Neural cell (in vitro differentiated cells): ENCODE results near the gene KMT2B. TPM values are rescaled to one million over a fixed set of nuclear protein-coding genes. Genes with fewer than 3 reads are reported as not detected.

Source experiments
- H2AFZ ChIP-seq: fragments of 200-600, 300-800 bp; sonication (generic), shearing (Covaris generic); 2 replicates; pipeline ENCODE4 v1.6.0; 2014; ENCODE audit warnings: low read depth, mild to moderate bottlenecking, antibody characterized with exemption, low read length, moderate library complexity
- H3F3A ChIP-seq: fragments of 200-600 bp; shearing (Covaris generic); 2 replicates; pipeline ENCODE4 v1.6.1; 2016; ENCODE audit warnings: mild to moderate bottlenecking, moderate library complexity, mixed read lengths, antibody characterized with exemption, low read length; ENCODE audit not compliant: insufficient read depth, poor library complexity, severe bottlenecking
- H3K27ac ChIP-seq: fragments of 200-600, 300-800 bp; sonication (generic), shearing (Covaris generic); 2 replicates; pipeline ENCODE4 v1.5.1; 2014; ENCODE audit warnings: mild to moderate bottlenecking, low read length, moderate library complexity
- H3K27me3 ChIP-seq: fragments of 300-800, 200-600 bp; sonication (generic), shearing (Covaris generic); 2 replicates; pipeline ENCODE4 v1.6.0; 2014; ENCODE audit warnings: mild to moderate bottlenecking, low read depth, low read length, moderate library complexity; ENCODE audit not compliant: insufficient read depth
- H3K36me3 ChIP-seq: fragments of 300-800, 200-600 bp; sonication (generic), shearing (Covaris generic); 2 replicates; pipeline ENCODE4 v1.5.1; 2014; ENCODE audit warnings: mild to moderate bottlenecking, antibody characterized with exemption, low read length, moderate library complexity; ENCODE audit not compliant: insufficient read depth
- H3K4me2 ChIP-seq: fragments of 300-800, 200-600 bp; sonication (generic), shearing (Covaris generic); 2 replicates; pipeline ENCODE4 v1.6.0; 2014; ENCODE audit warnings: mild to moderate bottlenecking, low read length
- H3K4me3 ChIP-seq: fragments of 300-800, 200-600 bp; sonication (generic), shearing (Covaris generic); 2 replicates; pipeline ENCODE4 v1.5.1; 2014; ENCODE audit warnings: mild to moderate bottlenecking, low read length, moderate library complexity
- H3K79me2 ChIP-seq: fragments of 200-600 bp; shearing (Covaris generic); replicated peaks from 2 replicates; pipeline ENCODE4 v1.6.0; 2014; ENCODE audit warnings: mild to moderate bottlenecking, low read length, moderate library complexity; ENCODE audit not compliant: insufficient read depth
- H3K9ac ChIP-seq: fragments of 300-800, 200-600 bp; sonication (generic), shearing (Covaris generic); 2 replicates; pipeline ENCODE4 v1.6.1; 2016; ENCODE audit warnings: mild to moderate bottlenecking, low read length, mixed read lengths
- H3K9me2 ChIP-seq: fragments of 200-600 bp; shearing (Covaris generic); 2 replicates; pipeline ENCODE4 v1.6.1; 2016; ENCODE audit warnings: mild to moderate bottlenecking, low read length, mixed read lengths; ENCODE audit not compliant: insufficient read depth
- H3K9me3 ChIP-seq: fragments of 200-600, 300-800 bp; sonication (generic), shearing (Covaris generic); 2 replicates; pipeline ENCODE4 v1.6.1; 2016; ENCODE audit warnings: mild to moderate bottlenecking, mixed run types, low read length, moderate library complexity, mixed read lengths
- H4K20me1 ChIP-seq: fragments of 200-600 bp; shearing (Covaris generic); 2 replicates; pipeline ENCODE4 v1.6.1; 2016; ENCODE audit warnings: mild to moderate bottlenecking, mixed run types; ENCODE audit not compliant: insufficient read depth
- CTCF ChIP-seq: fragments of 450-650 bp; IDR thresholded peaks from 2 replicates; pipeline ENCODE4 v1.5.1; 2014; ENCODE audit warnings: antibody characterized with exemption, mild to moderate bottlenecking, moderate library complexity; ENCODE audit not compliant: poor library complexity, severe bottlenecking
- EP300 ChIP-seq: fragments of 450-650 bp; conservative IDR thresholded peaks from 2 replicates; pipeline ENCODE4 v1.6.1; 2014; ENCODE audit warnings: antibody characterized with exemption, mild to moderate bottlenecking, moderate library complexity; ENCODE audit not compliant: poor library complexity, severe bottlenecking
- EZH2 ChIP-seq: fragments of 200-600, 300-800 bp; shearing (Covaris generic), sonication (generic); IDR thresholded peaks from 2 replicates; pipeline ENCODE4 v1.6.1; 2014; ENCODE audit warnings: antibody characterized with exemption, low read length, borderline replicate concordance, mild to moderate bottlenecking; ENCODE audit not compliant: insufficient read depth, poor library complexity, severe bottlenecking
- MXI1 ChIP-seq: fragments of 450-650 bp; conservative IDR thresholded peaks from 2 replicates; pipeline ENCODE4 v1.6.1; 2014; ENCODE audit warnings: antibody characterized with exemption, mild to moderate bottlenecking; ENCODE audit not compliant: poor library complexity, severe bottlenecking
- POLR2AphosphoS5 ChIP-seq: IDR thresholded peaks from 2 replicates; pipeline ENCODE4 v1.6.1; 2012
- RAD21 ChIP-seq: fragments of 450-650 bp; conservative IDR thresholded peaks from 2 replicates; pipeline ENCODE4 v1.6.1; 2014; ENCODE audit warnings: antibody characterized with exemption, mild to moderate bottlenecking, moderate library complexity
- REST ChIP-seq: IDR thresholded peaks from 2 replicates; pipeline ENCODE4 v1.6.1; 2012; ENCODE audit warnings: borderline replicate concordance
- SMC3 ChIP-seq: fragments of 450-650 bp; conservative IDR thresholded peaks from 2 replicates; pipeline ENCODE4 v1.6.1; 2014; ENCODE audit warnings: antibody characterized with exemption, mild to moderate bottlenecking, moderate library complexity; ENCODE audit not compliant: poor library complexity
- TAF1 ChIP-seq: IDR thresholded peaks from 2 replicates; pipeline ENCODE4 v1.6.1; 2012; ENCODE audit warnings: low read depth
- polyA minus RNA-seq: library from RNA; depleted of rRNA, polyadenylated mRNA; stranded (reverse); fragments of >200 nt; gene quantifications from 2 replicates; pipeline ENCODE4 v1.2.3, GENCODE V29; 2014
- polyA plus RNA-seq: library from polyadenylated mRNA; depleted of rRNA; stranded (reverse); fragments of >200 nt; gene quantifications from 2 replicates; pipeline ENCODE4 v1.2.3, GENCODE V29; 2014

The KMT2B gene
- 9.0 and 15.8 TPM in 2 replicates for polyA plus RNA-seq
- polyA minus RNA-seq: 8.0 and 12.0 TPM in 2 replicates

- Histone ChIP-seq H4K20me1 (no peaks in the 10 kb centered on the region), H3F3A (no peaks in the 10 kb centered on the region), H3K27me3 (no peaks in the 10 kb centered on the region), H3K9me3 (no peaks in the 10 kb centered on the region), H2AFZ (peak within 1 kb of the TSS; percentile 84), H3K36me3 (no peaks in the 10 kb centered on the region), H3K27ac (peak within 1 kb of the TSS; percentile 71), H3K4me2 (peak within 1 kb of the TSS; percentile 76), H3K9ac (peak within 1 kb of the TSS; percentile 82), H3K9me2 (no peaks in the 10 kb centered on the region), H3K79me2 (peaks cover 22% of the 10 kb centered on the region), H3K4me3 (peak within 1 kb of the TSS; percentile 99)
- peak; percentile 74 for TF ChIP-seq MXI1
- TF ChIP-seq EZH2: no peak
- peak; percentile 41 for TF ChIP-seq EP300
- peak; percentile 62 for TF ChIP-seq POLR2AphosphoS5
- TF ChIP-seq CTCF: no peak
Measured at GRCh38 chr19:35717665-35718344, at the start of gene KMT2B. TSS of gene KMT2B (plus strand) at chr19:35718003. CDS start at chr19:35718019, 16 bp downstream.

GRCh38 chr19:35669566-35669965 is 48.2 kb upstream of the KMT2B start:
- H3F3A ChIP-seq: no peaks in the 10 kb centered on the region
- no peaks in the 10 kb centered on the region for H3K9me2 ChIP-seq
- no peak overlapping the region for H3K27ac ChIP-seq
- H3K9ac ChIP-seq: no peak overlapping the region
- no peak for TF ChIP-seq EP300
- TF ChIP-seq POLR2AphosphoS5: no peak
- no peak for TF ChIP-seq RAD21
- no peak for TF ChIP-seq EZH2
- TF ChIP-seq SMC3: no peak
- H3K36me3 ChIP-seq: no peaks in the 10 kb centered on the region
- no peaks in the 10 kb centered on the region for H3K79me2 ChIP-seq
- H3K9me3 ChIP-seq: no peaks in the 10 kb centered on the region
- H3K27me3 ChIP-seq: peaks cover 16% of the 10 kb centered on the region
- H4K20me1 ChIP-seq: no peaks in the 10 kb centered on the region
- no peak overlapping the region for H3K4me2 ChIP-seq
- H3K4me3 ChIP-seq: no peak overlapping the region
- no peak overlapping the region for H2AFZ ChIP-seq

GRCh38 chr19:35669974-35670373 is 47.8 kb upstream of the KMT2B start:
- Histone ChIP-seq H3K9me2 (no peaks in the 10 kb centered on the region), H3K4me2 (no peak overlapping the region), H3K79me2 (no peaks in the 10 kb centered on the region), H3K9me3 (no peaks in the 10 kb centered on the region), H2AFZ (no peak overlapping the region), H3F3A (no peaks in the 10 kb centered on the region), H3K9ac (no peak overlapping the region), H4K20me1 (no peaks in the 10 kb centered on the region), H3K4me3 (no peak overlapping the region), H3K27me3 (peaks cover 16% of the 10 kb centered on the region), H3K27ac (no peak overlapping the region), H3K36me3 (no peaks in the 10 kb centered on the region)
- no peak for TF ChIP-seq SMC3
- no peak for TF ChIP-seq TAF1
- TF ChIP-seq CTCF: no peak
- TF ChIP-seq RAD21: no peak
- no peak for TF ChIP-seq MXI1
- no peak for TF ChIP-seq EZH2
- no peak for TF ChIP-seq POLR2AphosphoS5
- no peak for TF ChIP-seq REST
- TF ChIP-seq EP300: no peak
